Germinal center (tissue), 1 donor: ENCODE results near the gene RHOC.

Experiments used
- DNase-seq: peaks from one replicate; pipeline ENCODE4 v3.0.0; 2012; ENCODE audit warnings: mixed read lengths, low spot score

Gene RHOC

GRCh38 chr1:112717263-112717873 lies 10.4 kb upstream of the RHOC start:
- DNase-seq, result no peak

GRCh38 chr1:112716133-112716720 lies 9.3 kb upstream of the RHOC start:
- DNase-seq, result peak; percentile 75

GRCh38 chr1:112715264-112716053 lies 8.5 kb upstream of the RHOC start, which contains the start of gene PPM1J:
Gene PPM1J (minus strand): TSS chr1:112715332. CDS start chr1:112715301, 31 bp downstream.
- DNase-seq, result peak; percentile 98

GRCh38 chr1:112714313-112715263 lies 7.7 kb upstream of the RHOC start:
- DNase-seq, result peak; percentile 39

GRCh38 chr1:112713466-112714312 lies 6.8 kb upstream of the RHOC start:
- DNase-seq, result peak; percentile 85

- no peak for DNase-seq
These were observed 5.8 kb upstream of the RHOC start for GRCh38 chr1:112712701-112713128.

GRCh38 chr1:112712191-112712590 lies 5.3 kb upstream of the RHOC start:
- DNase-seq, result no peak

GRCh38 chr1:112711670-112712069 lies 4.7 kb upstream of the RHOC start:
- DNase-seq, result no peak

- no peak for DNase-seq
These were observed 4.1 kb upstream of the RHOC start for GRCh38 chr1:112711041-112711440.

GRCh38 chr1:112710586-112710985 lies 3.7 kb upstream of the RHOC start:
- DNase-seq, result no peak

- no peak for DNase-seq
These were observed 3.2 kb upstream of the RHOC start for GRCh38 chr1:112710159-112710558.

GRCh38 chr1:112708489-112708888 lies 1.6 kb upstream of the RHOC start:
- DNase-seq, result no peak

- DNase-seq, result no peak
These were observed 1.1 kb upstream of the RHOC start for GRCh38 chr1:112708002-112708448.

GRCh38 chr1:112707221-112708001 lies 484 bp upstream of the RHOC start:
- DNase-seq, result peak; percentile 70

GRCh38 chr1:112704934-112705627 lies 1.8 kb downstream of the RHOC start:
- peak; percentile 44 for DNase-seq

- DNase-seq, result no peak
These were observed 2.5 kb downstream of the RHOC start for GRCh38 chr1:112704391-112704933.

- no peak for DNase-seq
These were observed 3.2 kb downstream of the RHOC start for GRCh38 chr1:112703706-112704105.

- no peak for DNase-seq
These were observed 4.3 kb downstream of the RHOC start for GRCh38 chr1:112702420-112703261.
